GM19452 (cell line): ENCODE measurements around the gene HPCAL1.
A peak's percentile ranks its signal among the peaks of the same experiment; 100 is the strongest.

Experiments used
- ATAC-seq: cut with Tn5 transposase; IDR thresholded peaks from one replicate; pipeline ENCODE4 v1.9.1; 2021; ENCODE audit not compliant: unreplicated experiment

The HPCAL1 gene

GRCh38 chr2:10368491-10369231, 66.0 kb downstream of the HPCAL1 start:
- no peak for ATAC-seq

GRCh38 chr2:10369269-10370255, 66.9 kb downstream of the HPCAL1 start:
- ATAC-seq, result no peak

GRCh38 chr2:10370390-10370789, 67.7 kb downstream of the HPCAL1 start:
- ATAC-seq, result no peak

- ATAC-seq, result no peak
Measured at GRCh38 chr2:10370895-10371294, 68.2 kb downstream of the HPCAL1 start.

GRCh38 chr2:10371441-10372196, 68.9 kb downstream of the HPCAL1 start:
- ATAC-seq, result no peak

GRCh38 chr2:10372203-10372861, 69.6 kb downstream of the HPCAL1 start:
- no peak for ATAC-seq

GRCh38 chr2:10372862-10373240, 70.1 kb downstream of the HPCAL1 start:
- ATAC-seq, result no peak

- ATAC-seq, result no peak
Measured at GRCh38 chr2:10373931-10374330, 71.2 kb downstream of the HPCAL1 start.

GRCh38 chr2:10374362-10374943, 71.7 kb downstream of the HPCAL1 start:
- ATAC-seq, result no peak

GRCh38 chr2:10375570-10376281, 73.0 kb downstream of the HPCAL1 start:
- no peak for ATAC-seq

GRCh38 chr2:10377052-10377746, 74.5 kb downstream of the HPCAL1 start:
- no peak for ATAC-seq

GRCh38 chr2:10377747-10378085, 75.0 kb downstream of the HPCAL1 start:
- ATAC-seq, result no peak

GRCh38 chr2:10378189-10378588, 75.5 kb downstream of the HPCAL1 start:
- peak; percentile 65 for ATAC-seq

GRCh38 chr2:10380048-10380926, 77.6 kb downstream of the HPCAL1 start:
- ATAC-seq, result no peak

GRCh38 chr2:10381997-10382353, 79.3 kb downstream of the HPCAL1 start:
- ATAC-seq, result no peak

GRCh38 chr2:10382354-10383061, 79.8 kb downstream of the HPCAL1 start:
- peak; percentile 61 for ATAC-seq

GRCh38 chr2:10383960-10384734, 81.4 kb downstream of the HPCAL1 start:
- no peak for ATAC-seq
